Lung (tissue), 12 donors: Measurements from ENCODE around the gene TFE3. TPM values are rescaled to one million over a fixed set of nuclear protein-coding genes. Genes with fewer than 3 reads are reported as not detected.
A peak's percentile ranks its signal among the peaks of the same experiment; 100 is the strongest.

Source experiments
- ATAC-seq: fragments of 200-7000 bp; cut with Tn5 transposase; one replicate; pipeline ENCODE4 v1.9.1; 2020; ENCODE audit warnings: moderate number of reproducible peaks; ENCODE audit not compliant: insufficient read depth, low FRiP score
- DNase-seq, 3 donors: peaks; one replicate each; pipeline ENCODE4 v3.0.0-alpha.2; 2013 to 2017
- H3K27ac ChIP-seq, 2 donors: one replicate each; pipeline ENCODE4 v1.5.1; 2013; ENCODE audit warnings: mild to moderate bottlenecking in 2 of 2, moderate library complexity in 2 of 2, control low read depth in 1 of 2, inconsistent platforms in 1 of 2, low read depth in 1 of 2, low read length in 1 of 2
- H3K27me3 ChIP-seq, 3 donors: one replicate each; pipeline ENCODE4 v1.5.1; 2013; ENCODE audit warnings: low read length in 2 of 3; ENCODE audit not compliant: control insufficient read depth in 3 of 3, insufficient read depth in 3 of 3
- H3K36me3 ChIP-seq, 4 donors: one replicate each; pipeline ENCODE4 v1.5.1; 2013; ENCODE audit warnings: low read length in 4 of 4, mild to moderate bottlenecking in 1 of 4, moderate library complexity in 1 of 4; ENCODE audit not compliant: control insufficient read depth in 4 of 4, insufficient read depth in 4 of 4
- H3K4me1 ChIP-seq, 5 donors: one replicate each; pipeline ENCODE4 v1.5.1; 2013; ENCODE audit warnings: low read length in 5 of 5, mild to moderate bottlenecking in 2 of 5, moderate library complexity in 1 of 5; ENCODE audit not compliant: control insufficient read depth in 5 of 5, insufficient read depth in 5 of 5
- H3K4me3 ChIP-seq: one replicate; pipeline ENCODE4 v1.5.1; 2013; ENCODE audit warnings: mild to moderate bottlenecking, control low read depth, moderate library complexity
- H3K9ac ChIP-seq, 2 donors: one replicate each; pipeline ENCODE4 v1.5.1; 2013; ENCODE audit warnings: low read length in 2 of 2, control low read depth in 1 of 2; ENCODE audit not compliant: insufficient read depth in 1 of 2
- H3K9me3 ChIP-seq, 4 donors: one replicate each; pipeline ENCODE4 v1.5.1; 2013; ENCODE audit warnings: low read length in 3 of 4, mild to moderate bottlenecking in 1 of 4, moderate library complexity in 1 of 4; ENCODE audit not compliant: control insufficient read depth in 4 of 4, insufficient read depth in 3 of 4
- WGBS, 2 donors: extraction: QIAGEN DNeasy Blood & Tissue Kit; methylation state at CpG; one replicate each; pipeline ENCODE4 v1.1.7; 2013; 5-methylcytosine and 5-hydroxymethylcytosine counted together
- polyA plus RNA-seq, 2 donors: library from polyadenylated mRNA; stranded (reverse); fragments of 200-250 nt; gene quantifications; one replicate each; pipeline ENCODE4 v1.2.1, GENCODE V29; 2013
- total RNA-seq, 2 donors: library from RNA; depleted of rRNA in 1 of 2; stranded (reverse); fragments of >200 nt in 1 of 2; gene quantifications; one replicate each; pipeline ENCODE4 v1.2.1, GENCODE V29; 2014 to 2021
- TF ChIP-seq, protein P1 (sequence below): IDR thresholded peaks from 2 replicates; pipeline ENCODE4 v1.5.1; 2012; ENCODE audit warnings: mild to moderate bottlenecking; ENCODE audit errors: control extremely low read depth, extremely low read depth
- donor health status: control.
- donor health status: control.
- donor health status: Bipolar disorder and iron deficiency.
- donor health status: healthy.
- donor health status: DM: yes; HTN: yes; CAD: no.

TFE3 gene
- total and polyA plus RNA-seq, 4 donors = 28.4 to 63.7 (median 42.7) TPM

DNA sequence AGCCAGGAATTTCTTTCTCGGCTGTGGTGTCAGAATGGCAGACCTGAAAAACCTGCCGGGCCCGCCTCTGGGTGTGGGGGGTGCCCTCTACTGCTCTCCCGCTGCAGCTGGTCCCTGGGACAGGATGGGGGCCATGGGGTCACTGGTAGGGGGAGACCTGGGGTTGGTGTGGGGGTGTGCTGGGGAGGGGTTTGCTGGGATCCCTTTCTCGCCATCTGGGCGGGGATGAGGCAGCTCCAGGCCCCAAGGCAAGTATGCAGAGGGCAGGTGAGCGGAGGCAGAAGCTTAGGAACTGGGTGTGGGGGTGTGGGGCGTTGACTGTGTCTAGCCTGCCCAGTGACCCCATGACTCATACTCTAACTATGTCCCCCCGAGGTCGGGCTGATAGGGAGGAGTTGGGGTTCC, 16.5 kb upstream of the TFE3 start:
- WGBS, 2 donors = 53 to 68% methylated on average over 3 to 10 of the region's 10 CpGs
- no peak overlapping the region for H3K4me3 ChIP-seq
- peaks cover 0 to 6% (median 1%) of the 10 kb centered on the region in 4 donors for H3K9me3 ChIP-seq
- H3K27me3 ChIP-seq = no peaks in the 10 kb centered on the region
- peak in 1 of 3 donors; percentile 17 for DNase-seq
- no peak for ATAC-seq
- H3K9ac ChIP-seq = no peak overlapping the region
- TF ChIP-seq, protein P1, sequence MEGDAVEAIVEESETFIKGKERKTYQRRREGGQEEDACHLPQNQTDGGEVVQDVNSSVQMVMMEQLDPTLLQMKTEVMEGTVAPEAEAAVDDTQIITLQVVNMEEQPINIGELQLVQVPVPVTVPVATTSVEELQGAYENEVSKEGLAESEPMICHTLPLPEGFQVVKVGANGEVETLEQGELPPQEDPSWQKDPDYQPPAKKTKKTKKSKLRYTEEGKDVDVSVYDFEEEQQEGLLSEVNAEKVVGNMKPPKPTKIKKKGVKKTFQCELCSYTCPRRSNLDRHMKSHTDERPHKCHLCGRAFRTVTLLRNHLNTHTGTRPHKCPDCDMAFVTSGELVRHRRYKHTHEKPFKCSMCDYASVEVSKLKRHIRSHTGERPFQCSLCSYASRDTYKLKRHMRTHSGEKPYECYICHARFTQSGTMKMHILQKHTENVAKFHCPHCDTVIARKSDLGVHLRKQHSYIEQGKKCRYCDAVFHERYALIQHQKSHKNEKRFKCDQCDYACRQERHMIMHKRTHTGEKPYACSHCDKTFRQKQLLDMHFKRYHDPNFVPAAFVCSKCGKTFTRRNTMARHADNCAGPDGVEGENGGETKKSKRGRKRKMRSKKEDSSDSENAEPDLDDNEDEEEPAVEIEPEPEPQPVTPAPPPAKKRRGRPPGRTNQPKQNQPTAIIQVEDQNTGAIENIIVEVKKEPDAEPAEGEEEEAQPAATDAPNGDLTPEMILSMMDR = no peak
- peak overlapping the region in 1 of 2 donors; percentile 2 for H3K27ac ChIP-seq
- H3K36me3 ChIP-seq = no peaks in the 10 kb centered on the region
- H3K4me1 ChIP-seq = no peaks in the 10 kb centered on the region

DNA sequence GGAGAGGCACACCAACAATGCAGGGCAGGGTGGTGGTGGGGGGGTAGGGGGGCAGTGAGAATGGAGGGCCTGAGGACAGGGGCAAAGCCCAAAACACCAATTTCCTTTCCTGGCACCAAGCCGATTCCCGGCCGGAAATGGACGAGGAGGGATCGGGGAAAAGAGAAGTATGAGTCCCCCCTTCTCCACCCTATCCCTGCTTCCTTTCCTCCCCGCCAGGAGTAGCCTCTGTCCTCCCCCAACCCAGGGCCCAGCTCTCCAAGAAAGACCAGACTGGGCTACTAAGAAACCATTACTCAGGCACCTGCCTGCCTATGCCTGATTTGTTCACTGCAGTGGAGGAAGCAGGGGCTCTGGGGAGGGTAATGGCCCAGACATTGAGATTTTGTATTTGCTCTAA, 16.0 kb upstream of the TFE3 start:
- Histone ChIP-seq H3K27ac (peak overlapping the region in 1 of 2 donors; percentile 84), H3K9me3 (peaks cover 0 to 4% (median 1%) of the 10 kb centered on the region in 4 donors), H3K36me3 (no peaks in the 10 kb centered on the region), H3K27me3 (no peaks in the 10 kb centered on the region), H3K9ac (peak overlapping the region in 1 of 2 donors; percentile 55), H3K4me3 (peak overlapping the region; percentile 5), H3K4me1 (no peaks in the 10 kb centered on the region)
- TF ChIP-seq, protein P1 = no peak
- no peak for ATAC-seq
- WGBS, 2 donors = 45 to 64% methylated on average over 2 to 6 of the region's 6 CpGs
- DNase-seq = peak in 1 of 3 donors; percentile 11

DNA sequence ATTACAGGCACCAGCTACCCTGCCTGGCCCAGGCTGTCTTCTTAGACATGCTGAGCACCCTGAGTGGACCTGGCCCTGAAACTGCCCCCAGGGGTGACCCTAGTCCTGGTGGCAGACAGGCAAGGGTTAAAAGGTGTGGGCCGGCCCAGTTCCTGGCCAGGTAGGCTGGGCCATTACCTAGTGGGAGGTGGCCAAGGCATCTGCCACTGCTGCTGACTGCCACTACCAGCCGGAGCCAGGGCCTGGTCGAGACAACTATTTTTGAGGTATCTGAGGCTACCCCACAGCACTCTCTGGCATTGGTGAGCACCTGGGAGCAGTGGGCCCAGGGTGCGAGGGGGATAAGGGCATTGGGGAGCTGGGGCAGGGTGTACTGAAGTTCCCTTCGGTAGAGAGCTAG, 15.6 kb upstream of the TFE3 start, which contains the start of gene CCDC120:
Gene CCDC120, plus strand, starts transcription at position 206 of the 400 bp plus-strand sequence. CDS start 3,043 bp downstream, outside the sequence.
- 55 to 71% methylated on average over 5 of the region's 5 CpGs for WGBS, 2 donors
- ATAC-seq (peak; percentile 51), DNase-seq (peak in 1 of 3 donors; percentile 13)
- H3K4me1 ChIP-seq = no peaks in the 10 kb centered on the region
- no peaks in the 10 kb centered on the region for H3K36me3 ChIP-seq
- H3K9ac ChIP-seq = peak within 1 kb of the TSS in 1 of 2 donors; percentile 55
- no peaks in the 10 kb centered on the region for H3K27me3 ChIP-seq
- H3K27ac ChIP-seq = peak within 1 kb of the TSS in 1 of 2 donors; percentile 84
- H3K9me3 ChIP-seq = peaks cover 0 to 8% (median 1%) of the 10 kb centered on the region in 4 donors
- TF ChIP-seq, protein P1 = no peak
- H3K4me3 ChIP-seq = peak within 1 kb of the TSS; percentile 5
